K562 (cell line): ENCODE results near the gene CDK11B. TPM values are rescaled to one million over a fixed set of nuclear protein-coding genes. Genes with fewer than 3 reads are reported as not detected.

Experiments
- ATF3 ChIP-seq, 2 experiments: fragments of 450-650 bp in 1 of 2; sonication (generic) in 1 of 2; formaldehyde crosslinking in 1 of 2; IDR thresholded peaks in 1 of 2; conservative IDR thresholded peaks in 1 of 2; 2 replicates each; pipeline versions ENCODE4 v1.6.1 to v1.8.1; 2016 to 2023; ENCODE audit warnings: mild to moderate bottlenecking in 2 of 2, moderate library complexity in 2 of 2, inconsistent platforms in 1 of 2, missing genetic modification reagents in 1 of 2
- CSDE1 ChIP-seq, 2 experiments: fragments of 450-650 bp; IDR thresholded peaks; 2 replicates each; pipeline ENCODE4 v1.6.1; 2016; ENCODE audit warnings: mild to moderate bottlenecking in 1 of 2
- DPF2 ChIP-seq: fragments of 450-650 bp; IDR thresholded peaks from 2 replicates; pipeline ENCODE4 v1.6.1; 2016
- GABPB1 ChIP-seq: sonication (generic); formaldehyde crosslinking; IDR thresholded peaks from 2 replicates; pipeline ENCODE4 v1.8.0; 2022; ENCODE audit warnings: mild to moderate bottlenecking, missing genetic modification reagents
- HINFP ChIP-seq: fragments of 450-650 bp; conservative IDR thresholded peaks from 2 replicates; pipeline ENCODE4 v1.6.1; 2016; ENCODE audit warnings: missing genetic modification characterization, low read depth, mild to moderate bottlenecking, control low read depth, missing compliant biosample characterization
- MLLT1 ChIP-seq, 2 experiments: fragments of 450-650 bp; IDR thresholded peaks; 2 replicates each; pipeline ENCODE4 v1.6.1; 2016
- NBN ChIP-seq: fragments of 450-650 bp; IDR thresholded peaks from 2 replicates; pipeline ENCODE4 v1.6.1; 2016; ENCODE audit warnings: low read depth, mild to moderate bottlenecking
- PBX2 ChIP-seq, 2 experiments: IDR thresholded peaks in 1 of 2; conservative IDR thresholded peaks in 1 of 2; 2 replicates each; pipeline ENCODE4 v1.6.1; 2016; ENCODE audit warnings: low read depth in 2 of 2, mild to moderate bottlenecking in 1 of 2, missing compliant biosample characterization in 1 of 2, missing genetic modification characterization in 1 of 2, moderate library complexity in 1 of 2
- PHB2 ChIP-seq: fragments of 450-650 bp; IDR thresholded peaks from 2 replicates; pipeline ENCODE4 v1.6.1; 2017; ENCODE audit warnings: low read depth
- PHTF2 ChIP-seq: fragments of 250-450 bp; sonication (Bioruptor Pico); IDR thresholded peaks from 2 replicates; pipeline ENCODE4 v1.5.0; 2021; ENCODE audit warnings: mild to moderate bottlenecking
- PURB ChIP-seq: sonication (generic); formaldehyde crosslinking; IDR thresholded peaks from 2 replicates; pipeline ENCODE4 v1.9.0; 2021; ENCODE audit warnings: low read depth, mild to moderate bottlenecking, missing genetic modification reagents
- SIRT6 ChIP-seq: IDR thresholded peaks from one replicate; pipeline ENCODE4 v1.6.1; 2012; ENCODE audit warnings: low read depth, mild to moderate bottlenecking, control low read depth, inconsistent platforms, low read length, moderate library complexity
- SUPT5H ChIP-seq: fragments of 450-650 bp; IDR thresholded peaks from 2 replicates; pipeline ENCODE4 v1.6.1; 2016
- U2AF1 ChIP-seq: fragments of 200-400 bp; formaldehyde crosslinking; optimal IDR thresholded peaks from 2 replicates; pipeline ENCODE3; 2017; ENCODE audit warnings: mild to moderate bottlenecking, low read depth, low read length, moderate library complexity
- USF1 ChIP-seq: sonication (generic); formaldehyde crosslinking; IDR thresholded peaks from 2 replicates; pipeline ENCODE4 v1.9.0; 2022; ENCODE audit warnings: mild to moderate bottlenecking, missing genetic modification reagents
- ZFP36 ChIP-seq: fragments of 150-350 bp; IDR thresholded peaks from 2 replicates; pipeline ENCODE4 v1.6.1; 2018; ENCODE audit warnings: low read length, low read depth; ENCODE audit not compliant: partially characterized antibody
- ZNF12 ChIP-seq: sonication (generic); formaldehyde crosslinking; IDR thresholded peaks from 2 replicates; pipeline ENCODE4 v1.4.0; 2020; ENCODE audit warnings: mild to moderate bottlenecking, missing genetic modification reagents
- ZNF239 ChIP-seq: fragments of 250-450 bp; sonication (Bioruptor Pico); IDR thresholded peaks from 2 replicates; pipeline ENCODE4 v1.4.0; 2020; ENCODE audit warnings: mild to moderate bottlenecking
- ZNF431 ChIP-seq: sonication (generic); formaldehyde crosslinking; IDR thresholded peaks from 2 replicates; pipeline ENCODE4 v1.8.0; 2022; ENCODE audit warnings: mild to moderate bottlenecking, missing genetic modification reagents
- ZNF785 ChIP-seq: fragments of 250-450 bp; sonication (Bioruptor Pico); IDR thresholded peaks from 2 replicates; pipeline ENCODE4 v1.4.0; 2020; ENCODE audit warnings: mild to moderate bottlenecking
- ZSCAN32 ChIP-seq: fragments of 450-650 bp; formaldehyde crosslinking; IDR thresholded peaks from 2 replicates; pipeline ENCODE4 v1.4.0; 2020; ENCODE audit warnings: mild to moderate bottlenecking, moderate library complexity
- polyA plus RNA-seq, 8 experiments: library from polyadenylated mRNA; depleted of rRNA in 4 of 8; stranded (reverse) in 5 of 8; unstranded in 3 of 8; fragments of >200 nt; fragmentation: Nextera tagmentation in 2 of 8; fragmentation: Illumina TruSeq in 1 of 8; extraction: Ambion mirVana in 2 of 8; extraction: Trizol in 1 of 8; gene quantifications; 2 replicates each; pipeline versions ENCODE4 v1.2.1 to v1.2.3, GENCODE V29; 2011 to 2014; ENCODE audit warnings: inconsistent platforms in 1 of 8, missing spikeins in 1 of 8
- total RNA-seq, 7 experiments: library from RNA; depleted of rRNA in 6 of 7; stranded (reverse); fragments of >200 nt in 6 of 7; fragmentation: Illumina TruSeq in 2 of 7; extraction: Trizol in 2 of 7; gene quantifications; 2 replicates each; pipeline versions ENCODE4 v1.2.1 to v1.2.3, GENCODE V29; 2011 to 2021; ENCODE audit warnings: low replicate concordance in 1 of 7

CDK11B gene
- total and polyA plus RNA-seq, 9 of the 15 experiments (the other 6 are each of a cell fraction or from before 2014, with no cell fraction given): 2.8 to 52.2 (median 19.5) TPM

- TF ChIP-seq ATF3 (IDR thresholded peaks at IDR 0.05): no peak
- no peak for TF ChIP-seq ATF3 (CRISPR knock-in tag; conservative IDR thresholded peaks at IDR 0.05)
- no peak for TF ChIP-seq ZSCAN32 (CRISPR knock-in tag)
- TF ChIP-seq GABPB1 (CRISPR knock-in tag): 0 out of 2 replicates have a peak, but pooled peaks have one; percentile 27
- no peak for TF ChIP-seq ZNF239
- TF ChIP-seq ZNF431 (CRISPR knock-in tag): no peak
- TF ChIP-seq PHB2: peak; percentile 28; the same call in 1 of the 2 replicates
- TF ChIP-seq ZFP36: no peak
- TF ChIP-seq USF1 (CRISPR knock-in tag): no peak; the same call in 1 of the 2 replicates
- no peak for TF ChIP-seq SIRT6
- TF ChIP-seq ZNF785: no peak
- TF ChIP-seq PBX2 (CRISPR knock-in tag; IDR thresholded peaks at IDR 0.05; ENCODE audit: low read depth): no peak
- TF ChIP-seq PBX2 (tag; conservative IDR thresholded peaks at IDR 0.05; ENCODE audit: low read depth): no peak
- TF ChIP-seq CSDE1 (IDR thresholded peaks at IDR 0.05): peak in 1 of 2 experiments; percentile 67; a peak in 1 of 4 replicates
- TF ChIP-seq PHTF2 (CRISPR knock-in tag): no peak
- TF ChIP-seq SUPT5H: no peak
- no peak for TF ChIP-seq ZNF12
- TF ChIP-seq PURB: no peak
- TF ChIP-seq HINFP (tag): no peak
- peak in 1 of 2 experiments; percentile 60; a peak in 1 of 4 replicates for TF ChIP-seq MLLT1 (IDR thresholded peaks at IDR 0.05)
- no peak for TF ChIP-seq U2AF1
- peak; percentile 27; the same call in 1 of the 2 replicates for TF ChIP-seq DPF2
- TF ChIP-seq NBN: peak; percentile 48; the same call in 1 of the 2 replicates
Measured at GRCh38 chr1:1596493-1597274, 62.1 kb downstream of the CDK11B start (continued).
